ENCODE data around the gene MPV17.
A peak's percentile ranks its signal among the peaks of the same experiment; 100 is the strongest.
"Not testable (repeated sequence)": the region's sequence is repeated elsewhere in the genome, so short reads cannot be mapped to it uniquely, and the experiment has no call there.

MPV17 gene

GRCh38 chr2:27356382-27357181 is 33.7 kb upstream of the MPV17 start, which contains the start of gene GTF3C2:
TSS of gene GTF3C2 (minus strand) at chr2:27356764. CDS start at chr2:27343554, 13,210 bp downstream.
- no peak for TF ChIP-seq CTCF (conservative IDR thresholded peaks at IDR 0.05)
- no peak for TF ChIP-seq ZFX (IDR thresholded peaks at IDR 0.05)
- peak within 1 kb of the TSS; percentile 88 for H3K27ac ChIP-seq

GRCh38 chr2:27356056-27356381 is 33.1 kb upstream of the MPV17 start:
- no peak for TF ChIP-seq ZFX (IDR thresholded peaks at IDR 0.05)
- TF ChIP-seq CTCF (conservative IDR thresholded peaks at IDR 0.05), result no peak
- H3K27ac ChIP-seq, result peak overlapping the region; percentile 88

GRCh38 chr2:27354597-27354927 is 31.7 kb upstream of the MPV17 start:
- TF ChIP-seq CTCF (conservative IDR thresholded peaks at IDR 0.05) (no peak), ZFX (IDR thresholded peaks at IDR 0.05) (no peak)
- H3K27ac ChIP-seq, result no peak overlapping the region

- TF ChIP-seq CTCF (conservative IDR thresholded peaks at IDR 0.05) (no peak), ZFX (IDR thresholded peaks at IDR 0.05) (no peak)
- H3K27ac ChIP-seq, result no peak overlapping the region
Observed at GRCh38 chr2:27353762-27354596, 31.1 kb upstream of the MPV17 start.

GRCh38 chr2:27353386-27353761 is 30.5 kb upstream of the MPV17 start:
- H3K27ac ChIP-seq, result not testable (repeated sequence)

- TF ChIP-seq ZFX (IDR thresholded peaks at IDR 0.05) (no peak), CTCF (conservative IDR thresholded peaks at IDR 0.05) (no peak)
- no peak overlapping the region for H3K27ac ChIP-seq
Observed at GRCh38 chr2:27351802-27352598, 29.1 kb upstream of the MPV17 start.

- TF ChIP-seq CTCF (conservative IDR thresholded peaks at IDR 0.05) (no peak), ZFX (IDR thresholded peaks at IDR 0.05) (no peak)
- H3K27ac ChIP-seq, result no peak overlapping the region
Observed at GRCh38 chr2:27350106-27350693, 27.3 kb upstream of the MPV17 start.

Measured in C4-2B (cell line).